Neutrophil (primary cell): Measurements from ENCODE around the gene CACNG8.

Experiments used
- H3K27ac ChIP-seq: fragments of 200-600 bp; sonication (generic); 2 replicates; pipeline ENCODE4 v1.5.1; 2016; ENCODE audit warnings: mild to moderate bottlenecking, moderate library complexity
- H3K27me3 ChIP-seq: fragments of 200-600 bp; sonication (generic); 2 replicates; pipeline ENCODE4 v1.6.0; 2016; ENCODE audit warnings: mild to moderate bottlenecking
- H3K36me3 ChIP-seq: fragments of 200-600 bp; sonication (generic); 2 replicates; pipeline ENCODE4 v1.5.1; 2017
- H3K4me1 ChIP-seq, 2 experiments: fragments of 200-600 bp in 1 of 2; sonication (generic) in 1 of 2; 1 replicate in 1 of 2; 2 replicates in 1 of 2; pipeline versions ENCODE4 v1.5.1 to v1.6.1; 2013 to 2016; ENCODE audit warnings: low read depth in 1 of 2, low read length in 1 of 2, mild to moderate bottlenecking in 1 of 2, moderate library complexity in 1 of 2; ENCODE audit not compliant: control insufficient read depth in 1 of 2, insufficient read depth in 1 of 2
- H3K4me3 ChIP-seq, 2 experiments: fragments of 200-600 bp in 1 of 2; sonication (generic) in 1 of 2; 1 replicate in 1 of 2; 2 replicates in 1 of 2; pipeline ENCODE4 v1.5.1; 2013 to 2016; ENCODE audit warnings: low read depth in 1 of 2, low read length in 1 of 2, mild to moderate bottlenecking in 1 of 2, moderate library complexity in 1 of 2
- H3K9me3 ChIP-seq: fragments of 200-600 bp; sonication (generic); 2 replicates; pipeline ENCODE4 v1.5.1; 2016
- TF ChIP-seq, protein P1 (sequence below): fragments of 200-600 bp; sonication (generic); IDR thresholded peaks from 2 replicates; pipeline ENCODE4 v1.5.1; 2016; ENCODE audit warnings: antibody characterized with exemption

The CACNG8 gene

DNA sequence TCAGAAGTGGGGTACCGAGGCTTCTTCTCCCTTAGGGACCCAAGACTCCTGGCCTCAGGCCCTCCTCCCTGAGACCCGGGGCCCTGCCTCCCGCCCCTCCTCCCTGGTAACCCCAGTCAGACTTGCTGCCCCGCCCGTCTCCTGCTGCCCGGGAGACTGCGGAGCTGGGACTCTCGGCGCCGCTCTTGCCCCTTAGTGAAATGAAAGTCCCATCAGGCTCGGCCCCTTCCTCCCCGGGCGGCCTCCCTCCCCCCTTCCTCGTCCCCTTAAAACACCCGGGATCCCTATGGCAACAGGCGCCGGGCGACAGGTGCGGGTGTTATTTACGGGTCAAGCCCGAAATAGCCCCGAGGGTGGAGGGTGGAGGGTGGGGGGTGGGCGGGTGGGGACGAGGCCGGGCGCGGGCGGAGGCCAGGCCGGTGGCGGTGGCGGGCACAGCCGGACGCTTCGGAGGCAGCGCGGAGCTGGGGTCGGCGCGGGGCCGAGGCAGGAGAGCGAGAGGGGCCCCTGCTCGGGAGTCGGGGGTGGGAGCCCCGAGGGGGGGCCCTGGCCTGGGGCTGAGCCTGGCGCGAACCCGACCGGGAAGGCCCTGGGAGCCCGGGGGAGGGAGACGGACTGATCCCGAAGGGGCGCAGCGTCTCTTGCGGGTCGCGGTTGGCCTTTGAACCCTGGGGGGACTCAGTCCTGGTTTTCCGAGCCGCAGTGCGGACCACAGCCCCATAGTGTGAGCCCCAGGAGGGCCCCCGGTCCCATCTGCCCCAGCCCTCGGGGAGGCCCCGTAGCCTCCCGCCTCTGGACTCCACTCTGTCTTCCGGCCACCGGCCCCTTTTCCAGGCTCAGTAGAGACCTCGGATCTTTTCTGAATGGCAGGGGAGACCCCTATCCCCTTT lies 28.7 kb downstream of the CACNG8 start, which contains the start of gene CACNG6:
Gene CACNG6 (plus strand): TSS at position 414 of the 890 bp plus-strand sequence. CDS start 1,241 bp downstream, outside the sequence.
- Histone ChIP-seq H3K9me3 (no peaks in the 10 kb centered on the region), H3K27ac (no peak within 1 kb of the TSS), H3K36me3 (no peaks in the 10 kb centered on the region), H3K4me3 (peak within 1 kb of the TSS in 1 of 2 experiments; percentile 49), H3K27me3 (peaks cover 96% of the 10 kb centered on the region), H3K4me1 (peaks cover 0 to 10% of the 10 kb centered on the region in 2 experiments)
- TF ChIP-seq, protein P1, sequence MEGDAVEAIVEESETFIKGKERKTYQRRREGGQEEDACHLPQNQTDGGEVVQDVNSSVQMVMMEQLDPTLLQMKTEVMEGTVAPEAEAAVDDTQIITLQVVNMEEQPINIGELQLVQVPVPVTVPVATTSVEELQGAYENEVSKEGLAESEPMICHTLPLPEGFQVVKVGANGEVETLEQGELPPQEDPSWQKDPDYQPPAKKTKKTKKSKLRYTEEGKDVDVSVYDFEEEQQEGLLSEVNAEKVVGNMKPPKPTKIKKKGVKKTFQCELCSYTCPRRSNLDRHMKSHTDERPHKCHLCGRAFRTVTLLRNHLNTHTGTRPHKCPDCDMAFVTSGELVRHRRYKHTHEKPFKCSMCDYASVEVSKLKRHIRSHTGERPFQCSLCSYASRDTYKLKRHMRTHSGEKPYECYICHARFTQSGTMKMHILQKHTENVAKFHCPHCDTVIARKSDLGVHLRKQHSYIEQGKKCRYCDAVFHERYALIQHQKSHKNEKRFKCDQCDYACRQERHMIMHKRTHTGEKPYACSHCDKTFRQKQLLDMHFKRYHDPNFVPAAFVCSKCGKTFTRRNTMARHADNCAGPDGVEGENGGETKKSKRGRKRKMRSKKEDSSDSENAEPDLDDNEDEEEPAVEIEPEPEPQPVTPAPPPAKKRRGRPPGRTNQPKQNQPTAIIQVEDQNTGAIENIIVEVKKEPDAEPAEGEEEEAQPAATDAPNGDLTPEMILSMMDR = no peak

DNA sequence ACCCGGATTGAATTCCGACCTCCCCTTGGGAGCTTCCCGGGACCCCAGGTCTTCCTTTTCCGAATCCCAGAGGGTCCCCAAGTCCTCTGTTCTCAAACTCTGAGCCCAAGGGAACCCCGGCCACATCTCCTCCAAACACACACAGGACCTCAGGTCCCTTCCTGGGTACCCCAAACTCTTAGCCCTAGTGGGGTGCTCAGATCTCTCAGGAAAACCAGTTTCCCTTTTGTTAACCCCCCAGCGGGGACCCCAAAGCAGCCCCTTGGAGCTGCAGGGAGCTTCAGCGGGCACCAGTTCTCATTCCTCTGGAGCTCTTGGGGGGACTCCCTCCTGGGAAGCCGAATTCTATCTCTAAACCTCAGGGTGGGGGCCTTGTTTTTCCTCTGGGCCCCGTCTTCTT lies 29.5 kb downstream of the CACNG8 start:
- Histone ChIP-seq H3K27me3 (peaks cover 96% of the 10 kb centered on the region), H3K36me3 (no peaks in the 10 kb centered on the region), H3K4me3 (no peak overlapping the region), H3K27ac (no peak overlapping the region), H3K9me3 (no peaks in the 10 kb centered on the region), H3K4me1 (peaks cover 0 to 10% of the 10 kb centered on the region in 2 experiments)
- TF ChIP-seq, protein P1 = no peak

DNA sequence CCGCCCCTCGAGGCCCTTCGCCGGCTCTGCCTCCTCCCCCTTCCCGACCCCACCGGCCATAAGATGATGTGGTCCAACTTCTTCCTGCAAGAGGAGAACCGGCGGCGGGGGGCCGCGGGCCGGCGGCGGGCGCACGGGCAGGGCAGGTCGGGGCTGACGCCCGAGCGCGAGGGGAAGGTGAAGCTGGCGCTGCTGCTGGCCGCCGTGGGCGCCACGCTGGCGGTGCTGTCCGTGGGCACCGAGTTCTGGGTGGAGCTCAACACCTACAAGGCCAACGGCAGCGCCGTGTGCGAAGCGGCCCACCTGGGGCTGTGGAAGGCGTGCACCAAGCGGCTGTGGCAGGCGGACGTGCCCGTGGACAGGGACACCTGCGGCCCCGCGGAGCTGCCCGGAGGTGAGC lies 30.1 kb downstream of the CACNG8 start:
- no peaks in the 10 kb centered on the region for H3K9me3 ChIP-seq

DNA sequence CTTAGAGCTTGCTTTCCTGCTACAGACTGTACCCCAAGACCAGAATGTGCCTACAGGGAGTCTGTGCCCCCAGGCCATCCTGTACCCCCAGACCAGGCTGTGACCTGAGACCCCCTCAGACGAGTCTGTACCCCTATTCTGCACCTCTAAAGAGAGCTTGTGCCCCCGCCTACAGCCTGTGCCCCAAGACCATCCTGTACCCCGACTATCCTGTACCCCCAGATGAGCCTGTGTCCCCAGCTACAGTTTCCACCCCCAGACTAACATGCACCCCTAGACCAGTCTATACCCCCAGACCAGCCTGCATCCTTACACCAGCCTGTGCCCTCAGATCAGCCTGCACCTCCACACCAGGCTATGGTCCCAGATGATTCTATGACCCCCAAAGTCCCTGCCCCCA lies 30.7 kb downstream of the CACNG8 start:
- TF ChIP-seq, protein P1 = no peak
- Histone ChIP-seq H3K36me3 (no peaks in the 10 kb centered on the region), H3K27ac (no peak overlapping the region), H3K4me1 (peaks cover 0 to 10% of the 10 kb centered on the region in 2 experiments), H3K27me3 (peaks cover 96% of the 10 kb centered on the region), H3K9me3 (no peaks in the 10 kb centered on the region), H3K4me3 (no peak overlapping the region)

More for the DNA sequence above, 30.1 kb downstream of the CACNG8 start:
- Histone ChIP-seq H3K4me3 (no peak overlapping the region), H3K27ac (no peak overlapping the region), H3K36me3 (no peaks in the 10 kb centered on the region), H3K27me3 (peaks cover 96% of the 10 kb centered on the region), H3K4me1 (peaks cover 0 to 10% of the 10 kb centered on the region in 2 experiments)
- TF ChIP-seq, protein P1 = no peak

DNA sequence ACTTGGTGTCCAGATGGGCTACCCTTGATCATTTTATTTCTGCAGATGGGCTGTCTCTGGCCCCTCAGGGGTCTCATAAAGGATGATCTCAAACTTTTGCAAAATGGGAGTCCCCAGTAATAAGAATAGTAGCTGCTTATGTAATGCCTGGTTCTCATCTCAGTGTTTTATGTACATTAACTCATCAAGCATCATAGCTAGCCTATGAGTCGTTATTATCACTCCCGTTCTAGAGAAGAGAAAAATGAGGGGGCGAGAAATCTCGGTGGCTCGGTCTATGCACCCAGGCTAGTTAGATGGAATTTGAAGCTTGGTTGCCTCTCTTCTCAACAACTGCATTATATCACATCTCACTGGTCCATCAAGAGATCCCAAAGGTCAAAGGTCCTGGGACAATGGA lies 32.1 kb downstream of the CACNG8 start:
- TF ChIP-seq, protein P1 = no peak
- H3K27me3 ChIP-seq = peaks cover 96% of the 10 kb centered on the region
- no peak overlapping the region for H3K27ac ChIP-seq
- peaks cover 0 to 10% of the 10 kb centered on the region in 2 experiments for H3K4me1 ChIP-seq
- H3K4me3 ChIP-seq = no peak overlapping the region
- H3K9me3 ChIP-seq = no peaks in the 10 kb centered on the region
- H3K36me3 ChIP-seq = no peaks in the 10 kb centered on the region
